Measurements from ENCODE around the gene DEFB126.

GRCh38 chr20:145877-146276 is 3.5 kb downstream of the DEFB126 start:
- TF ChIP-seq CCAR2 (IDR thresholded peaks at IDR 0.05; ENCODE audit: low read depth, low read length) (no peak), SMAD4 (CRISPR knock-in tag; conservative IDR thresholded peaks at IDR 0.05) (no peak), HSF4 (CRISPR knock-in tag; IDR thresholded peaks at IDR 0.05; ENCODE audit: borderline replicate concordance) (no peak), SMAD3 (CRISPR knock-in tag; conservative IDR thresholded peaks at IDR 0.05) (no peak), ZBTB1 (CRISPR knock-in tag; IDR thresholded peaks at IDR 0.05; ENCODE audit: borderline replicate concordance, low read depth) (no peak)
